ENCODE results near the gene SPATA25.
"Not testable (repeated sequence)": the region's sequence is repeated elsewhere in the genome, so short reads cannot be mapped to it uniquely, and the experiment has no call there.

SPATA25 gene

GRCh38 chr20:45913116-45913515 lies 25.7 kb upstream of the SPATA25 start:
- no peak for DNase-seq

GRCh38 chr20:45912344-45912682 lies 24.9 kb upstream of the SPATA25 start:
- DNase-seq: no peak

GRCh38 chr20:45911486-45912343 lies 24.3 kb upstream of the SPATA25 start, which contains the start of gene PLTP:
PLTP (minus strand) TSS chr20:45912155; CDS start chr20:45911452, 703 bp downstream.
- peak; percentile 45 for DNase-seq

GRCh38 chr20:45910670-45911485 lies 23.5 kb upstream of the SPATA25 start:
- peak; percentile 94 for DNase-seq

- no peak for DNase-seq
Observed at GRCh38 chr20:45909817-45910669, 22.6 kb upstream of the SPATA25 start.

- no peak for DNase-seq
Observed at GRCh38 chr20:45909336-45909808, 21.9 kb upstream of the SPATA25 start.

GRCh38 chr20:45908084-45908483 lies 20.7 kb upstream of the SPATA25 start:
- no peak for DNase-seq

GRCh38 chr20:45907219-45907948 lies 20.0 kb upstream of the SPATA25 start:
- DNase-seq: no peak

GRCh38 chr20:45905505-45906079 lies 18.2 kb upstream of the SPATA25 start:
- no peak for DNase-seq

GRCh38 chr20:45904583-45905504 lies 17.4 kb upstream of the SPATA25 start:
- no peak for DNase-seq

- no peak for DNase-seq
Observed at GRCh38 chr20:45902199-45902701, 14.8 kb upstream of the SPATA25 start.

GRCh38 chr20:45901332-45901731 lies 13.9 kb upstream of the SPATA25 start:
- not testable (repeated sequence) for DNase-seq

- no peak for DNase-seq
Observed at GRCh38 chr20:45899046-45899835, 11.8 kb upstream of the SPATA25 start.

GRCh38 chr20:45898285-45898684 lies 10.9 kb upstream of the SPATA25 start:
- DNase-seq: no peak

GRCh38 chr20:45897692-45898091 lies 10.3 kb upstream of the SPATA25 start:
- no peak for DNase-seq

- DNase-seq: no peak
Observed at GRCh38 chr20:45897289-45897688, 9.9 kb upstream of the SPATA25 start.

- DNase-seq: no peak
Observed at GRCh38 chr20:45896641-45897161, 9.3 kb upstream of the SPATA25 start.

GRCh38 chr20:45894797-45895196 lies 7.4 kb upstream of the SPATA25 start:
- DNase-seq: no peak

- DNase-seq: no peak
Observed at GRCh38 chr20:45893831-45894230, 6.4 kb upstream of the SPATA25 start.

Measured in CD4-positive, alpha-beta T cell treated with Interferon gamma for 1 hour (primary cell).